ENCODE results near the gene WDR20.

DNA sequence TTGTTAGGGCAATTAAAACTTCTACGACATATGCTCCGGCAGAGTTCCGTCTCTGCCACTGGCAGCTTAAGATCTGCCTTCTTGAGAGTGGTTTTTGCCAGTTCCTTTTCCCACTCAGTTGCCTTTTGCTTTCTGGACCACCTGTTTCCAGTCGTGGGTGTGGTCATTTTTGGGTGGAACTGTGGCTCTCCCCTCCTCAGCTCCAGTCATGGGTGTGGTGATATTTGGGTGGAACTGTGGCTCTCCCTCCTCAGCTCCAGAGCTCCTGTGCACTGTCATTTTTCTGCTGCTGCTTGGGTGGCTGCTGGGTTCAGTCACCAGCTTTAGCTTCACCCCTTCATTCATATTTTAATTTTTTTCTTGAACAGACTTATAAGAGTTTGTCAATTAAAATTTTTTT lies 25.3 kb downstream of the WDR20 start:
- TF ChIP-seq MYC (IDR thresholded peaks at IDR 0.05; ENCODE audit: low read depth, low read length) (no peak), POLR2A (IDR thresholded peaks at IDR 0.05; ENCODE audit: low read depth, low read length) (no peak)
- TF ChIP-seq, protein P1, sequence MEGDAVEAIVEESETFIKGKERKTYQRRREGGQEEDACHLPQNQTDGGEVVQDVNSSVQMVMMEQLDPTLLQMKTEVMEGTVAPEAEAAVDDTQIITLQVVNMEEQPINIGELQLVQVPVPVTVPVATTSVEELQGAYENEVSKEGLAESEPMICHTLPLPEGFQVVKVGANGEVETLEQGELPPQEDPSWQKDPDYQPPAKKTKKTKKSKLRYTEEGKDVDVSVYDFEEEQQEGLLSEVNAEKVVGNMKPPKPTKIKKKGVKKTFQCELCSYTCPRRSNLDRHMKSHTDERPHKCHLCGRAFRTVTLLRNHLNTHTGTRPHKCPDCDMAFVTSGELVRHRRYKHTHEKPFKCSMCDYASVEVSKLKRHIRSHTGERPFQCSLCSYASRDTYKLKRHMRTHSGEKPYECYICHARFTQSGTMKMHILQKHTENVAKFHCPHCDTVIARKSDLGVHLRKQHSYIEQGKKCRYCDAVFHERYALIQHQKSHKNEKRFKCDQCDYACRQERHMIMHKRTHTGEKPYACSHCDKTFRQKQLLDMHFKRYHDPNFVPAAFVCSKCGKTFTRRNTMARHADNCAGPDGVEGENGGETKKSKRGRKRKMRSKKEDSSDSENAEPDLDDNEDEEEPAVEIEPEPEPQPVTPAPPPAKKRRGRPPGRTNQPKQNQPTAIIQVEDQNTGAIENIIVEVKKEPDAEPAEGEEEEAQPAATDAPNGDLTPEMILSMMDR (IDR thresholded peaks at IDR 0.05; ENCODE audit: extremely low read depth in 1 of 2, insufficient read depth in 1 of 2, low read depth in 1 of 2, low read length in 2 of 2) = no peak
